Stimulated activated CD8-positive, alpha-beta memory T cell treated with anti-CD3 and anti-CD28 coated beads, Interleukin-4, amount 100 ng/mL, for 1 hour (primary cell): ENCODE results near the gene ZNF385A.
A peak's percentile ranks its signal among the peaks of the same experiment; 100 is the strongest.

ENCODE experiments used
- DNase-seq, 2 donors: peaks; one replicate each; pipeline ENCODE4 v3.0.0-alpha.2; 2020; ENCODE audit warnings: low read depth in 2 of 2, low spot score in 1 of 2

ZNF385A gene

GRCh38 chr12:54375259-54375579 is 9.3 kb downstream of the ZNF385A start:
- DNase-seq, result no peak

- no peak for DNase-seq
Observed at GRCh38 chr12:54374562-54375258, 9.8 kb downstream of the ZNF385A start.

- no peak for DNase-seq
Observed at GRCh38 chr12:54373649-54374561, 10.6 kb downstream of the ZNF385A start.

GRCh38 chr12:54372113-54372806 is 12.3 kb downstream of the ZNF385A start:
- no peak for DNase-seq

- DNase-seq, result no peak
Observed at GRCh38 chr12:54371328-54372112, 13.0 kb downstream of the ZNF385A start.

GRCh38 chr12:54370171-54370730 is 14.3 kb downstream of the ZNF385A start:
- DNase-seq, result no peak

GRCh38 chr12:54369597-54370131 is 14.9 kb downstream of the ZNF385A start:
- no peak for DNase-seq

- DNase-seq, result peak; percentile 74 to 83
Observed at GRCh38 chr12:54368709-54369596, 15.6 kb downstream of the ZNF385A start.

GRCh38 chr12:54368025-54368708 is 16.4 kb downstream of the ZNF385A start:
- no peak for DNase-seq

GRCh38 chr12:54364413-54364812 is 20.1 kb downstream of the ZNF385A start, which contains the start of gene GPR84:
TSS of gene GPR84 (minus strand) at chr12:54364486. CDS start at chr12:54363851, 635 bp downstream.
- DNase-seq, result no peak

GRCh38 chr12:54363618-54364017 is 20.9 kb downstream of the ZNF385A start:
- DNase-seq, result no peak

- no peak for DNase-seq
Observed at GRCh38 chr12:54363047-54363446, 21.5 kb downstream of the ZNF385A start.

- peak in 1 of 2 donors; percentile 24 for DNase-seq
Observed at GRCh38 chr12:54360717-54361456, 23.6 kb downstream of the ZNF385A start.

GRCh38 chr12:54359762-54360351 is 24.7 kb downstream of the ZNF385A start:
- DNase-seq, result no peak

- peak; percentile 73 to 86 for DNase-seq
Observed at GRCh38 chr12:54358945-54359761, 25.4 kb downstream of the ZNF385A start.

- no peak for DNase-seq
Observed at GRCh38 chr12:54358191-54358944, 26.2 kb downstream of the ZNF385A start.
